Transverse colon (tissue), 4 donors: ENCODE data around the gene OR2T4. TPM values are rescaled to one million over a fixed set of nuclear protein-coding genes. Genes with fewer than 3 reads are reported as not detected.

Experiments
- DNase-seq: peaks from one replicate; pipeline ENCODE4 v3.0.0-alpha.2; 2019
- H3K27ac ChIP-seq, 4 donors: fragments of 200-600 bp; sonication (generic); 2 replicates each; pipeline ENCODE4 v1.5.1; 2016 to 2018; ENCODE audit warnings: inconsistent platforms in 4 of 4
- H3K27me3 ChIP-seq: fragments of 200-600 bp; sonication (generic); 2 replicates; pipeline ENCODE4 v1.5.1; 2017; ENCODE audit warnings: inconsistent platforms
- H3K36me3 ChIP-seq, 4 donors: fragments of 200-600 bp; sonication (generic); 2 replicates each; pipeline ENCODE4 v1.5.1; 2017 to 2019; ENCODE audit warnings: inconsistent platforms in 4 of 4
- H3K4me1 ChIP-seq, 4 donors: fragments of 200-600 bp; sonication (generic); 2 replicates each; pipeline ENCODE4 v1.5.1; 2017 to 2020; ENCODE audit warnings: inconsistent platforms in 4 of 4
- H3K4me3 ChIP-seq, 4 donors: fragments of 200-600 bp; sonication (generic); 1 replicate in 1 of 4; 2 replicates in 3 of 4; pipeline versions ENCODE4 v1.5.1 to v1.6.1; 2017 to 2019; ENCODE audit warnings: inconsistent platforms in 4 of 4
- H3K9me3 ChIP-seq, 2 donors: fragments of 200-600 bp; sonication (generic); 2 replicates each; pipeline ENCODE4 v1.5.1; 2017 to 2019; ENCODE audit warnings: inconsistent platforms in 2 of 2
- EP300 ChIP-seq: sonication (generic); formaldehyde crosslinking; IDR thresholded peaks from one replicate; pipeline ENCODE4 v1.6.1; 2017; ENCODE audit warnings: antibody characterized with exemption, low read depth
- POLR2A ChIP-seq: fragments of 450-650 bp; IDR thresholded peaks from one replicate; pipeline ENCODE4 v1.6.1; 2016; ENCODE audit warnings: antibody characterized with exemption, mild to moderate bottlenecking, moderate library complexity
- POLR2AphosphoS5 ChIP-seq, 3 donors: sonication (generic); formaldehyde crosslinking; IDR thresholded peaks; one replicate each; pipeline ENCODE4 v1.6.1; 2016; ENCODE audit warnings: antibody characterized with exemption in 3 of 3
- WGBS, 2 donors: methylation state at CpG; one replicate each; pipeline ENCODE4 v1.1.5; 2018; ENCODE audit warnings: low coverage in 1 of 2; 5-methylcytosine and 5-hydroxymethylcytosine counted together
- in situ Hi-C, 4 donors: fragments of 200-750 bp; cut with MboI; loops; one replicate each; pipeline versions ENCODE4 v1.15.0 to v1.15.1; 2017; ENCODE audit warnings: low sequenced_read_pairs in 3 of 4, low pct_ligation_motif_present in 1 of 4, low pct_unique_long_range_greater_than_20kb in 1 of 4
- intact Hi-C: fragments of 100-400 bp; cut with DNase I; formaldehyde crosslinking; loops from one replicate; pipeline ENCODE4 v1.15.1; 2023; ENCODE audit warnings: low total_unique reads
- total RNA-seq, 4 donors: library from RNA; depleted of rRNA; stranded (reverse); fragments of >200 nt; gene quantifications; one replicate each; pipeline ENCODE4 v1.1.0, GENCODE V29; 2016
- TF ChIP-seq, protein P1 (sequence below), 5 experiments: fragments of 200-600 bp in 3 of 5; fragments of 450-650 bp in 2 of 5; sonication (generic) in 3 of 5; IDR thresholded peaks; 1 replicate in 2 of 5; 2 replicates in 3 of 5; pipeline ENCODE4 v1.5.1; 2016 to 2017; ENCODE audit warnings: antibody characterized with exemption in 5 of 5, inconsistent platforms in 3 of 5, mild to moderate bottlenecking in 2 of 5, moderate library complexity in 1 of 5

OR2T4 gene, protein sequence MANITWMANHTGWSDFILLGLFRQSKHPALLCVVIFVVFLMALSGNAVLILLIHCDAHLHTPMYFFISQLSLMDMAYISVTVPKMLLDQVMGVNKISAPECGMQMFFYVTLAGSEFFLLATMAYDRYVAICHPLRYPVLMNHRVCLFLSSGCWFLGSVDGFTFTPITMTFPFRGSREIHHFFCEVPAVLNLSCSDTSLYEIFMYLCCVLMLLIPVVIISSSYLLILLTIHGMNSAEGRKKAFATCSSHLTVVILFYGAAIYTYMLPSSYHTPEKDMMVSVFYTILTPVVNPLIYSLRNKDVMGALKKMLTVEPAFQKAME
- total RNA-seq, result not detected

DNA sequence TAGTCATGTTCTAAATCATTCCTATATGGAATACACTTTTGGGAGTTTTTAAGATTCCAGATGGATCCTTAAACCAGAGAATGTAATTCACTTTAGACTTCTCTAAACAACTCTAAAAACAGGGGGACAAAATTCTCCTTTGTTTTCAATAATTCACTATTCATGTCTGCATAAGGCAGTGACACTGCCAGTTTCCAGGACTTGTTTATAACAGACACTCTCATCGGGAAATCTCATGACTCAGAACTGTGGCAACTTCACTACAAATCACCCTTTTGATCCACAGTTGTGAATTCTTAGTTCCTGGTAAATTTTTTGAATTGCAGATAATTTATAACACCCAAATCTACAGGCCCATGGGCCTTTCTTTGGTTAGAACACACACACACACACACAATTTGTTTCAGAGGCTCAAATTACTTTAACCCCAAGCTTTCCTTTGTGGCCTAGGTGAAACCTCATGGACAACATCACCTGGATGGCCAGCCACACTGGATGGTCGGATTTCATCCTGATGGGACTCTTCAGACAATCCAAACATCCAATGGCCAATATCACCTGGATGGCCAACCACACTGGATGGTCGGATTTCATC, at the start of gene OR2T4:
OR2T4 (plus strand) TSS at position 545 of the 595 bp plus-strand sequence; CDS start at position 545, 0 bp downstream.
- Histone ChIP-seq H3K4me1 (no peaks in the 10 kb centered on the region), H3K4me3 (no peak within 1 kb of the TSS), H3K27ac (no peak within 1 kb of the TSS), H3K36me3 (no peaks in the 10 kb centered on the region), H3K27me3 (no peaks in the 10 kb centered on the region), H3K9me3 (peaks cover 3% of the 10 kb centered on the region in 2 donors)
- TF ChIP-seq, protein P1, sequence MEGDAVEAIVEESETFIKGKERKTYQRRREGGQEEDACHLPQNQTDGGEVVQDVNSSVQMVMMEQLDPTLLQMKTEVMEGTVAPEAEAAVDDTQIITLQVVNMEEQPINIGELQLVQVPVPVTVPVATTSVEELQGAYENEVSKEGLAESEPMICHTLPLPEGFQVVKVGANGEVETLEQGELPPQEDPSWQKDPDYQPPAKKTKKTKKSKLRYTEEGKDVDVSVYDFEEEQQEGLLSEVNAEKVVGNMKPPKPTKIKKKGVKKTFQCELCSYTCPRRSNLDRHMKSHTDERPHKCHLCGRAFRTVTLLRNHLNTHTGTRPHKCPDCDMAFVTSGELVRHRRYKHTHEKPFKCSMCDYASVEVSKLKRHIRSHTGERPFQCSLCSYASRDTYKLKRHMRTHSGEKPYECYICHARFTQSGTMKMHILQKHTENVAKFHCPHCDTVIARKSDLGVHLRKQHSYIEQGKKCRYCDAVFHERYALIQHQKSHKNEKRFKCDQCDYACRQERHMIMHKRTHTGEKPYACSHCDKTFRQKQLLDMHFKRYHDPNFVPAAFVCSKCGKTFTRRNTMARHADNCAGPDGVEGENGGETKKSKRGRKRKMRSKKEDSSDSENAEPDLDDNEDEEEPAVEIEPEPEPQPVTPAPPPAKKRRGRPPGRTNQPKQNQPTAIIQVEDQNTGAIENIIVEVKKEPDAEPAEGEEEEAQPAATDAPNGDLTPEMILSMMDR (IDR thresholded peaks at IDR 0.05), result no peak
- TF ChIP-seq POLR2AphosphoS5 (IDR thresholded peaks at IDR 0.05), result no peak
- TF ChIP-seq POLR2A, result no peak
- TF ChIP-seq EP300, result no peak
- WGBS, 2 donors, result 29 to 46% methylated on average over 1 to 3 of the region's 3 CpGs
- no peak for DNase-seq
- intact Hi-C loops (no loop called here), in situ Hi-C loops (no loop called here)

DNA sequence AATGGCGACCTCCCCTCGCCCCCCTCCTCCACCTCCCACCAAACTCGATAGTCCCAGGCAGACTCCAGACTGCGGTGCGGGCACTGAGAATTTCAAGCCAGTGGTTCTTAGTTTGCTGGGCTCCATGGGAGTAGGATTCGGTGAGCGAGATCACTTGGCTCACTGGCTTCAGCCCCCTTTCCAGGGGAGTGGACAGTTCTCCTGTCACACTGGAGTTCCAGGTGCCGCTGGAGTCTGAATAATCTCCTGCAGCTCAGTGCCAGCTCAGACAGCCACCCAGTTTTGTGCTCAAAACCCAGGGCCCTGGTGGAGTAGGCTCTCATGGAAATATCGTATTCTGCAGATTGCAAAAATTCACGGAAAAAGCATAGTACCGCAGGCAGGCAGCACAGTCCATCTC, 44.7 kb upstream of the OR2T4 start:
- in situ Hi-C loops (no loop called here), intact Hi-C loops (no loop called here)

DNA sequence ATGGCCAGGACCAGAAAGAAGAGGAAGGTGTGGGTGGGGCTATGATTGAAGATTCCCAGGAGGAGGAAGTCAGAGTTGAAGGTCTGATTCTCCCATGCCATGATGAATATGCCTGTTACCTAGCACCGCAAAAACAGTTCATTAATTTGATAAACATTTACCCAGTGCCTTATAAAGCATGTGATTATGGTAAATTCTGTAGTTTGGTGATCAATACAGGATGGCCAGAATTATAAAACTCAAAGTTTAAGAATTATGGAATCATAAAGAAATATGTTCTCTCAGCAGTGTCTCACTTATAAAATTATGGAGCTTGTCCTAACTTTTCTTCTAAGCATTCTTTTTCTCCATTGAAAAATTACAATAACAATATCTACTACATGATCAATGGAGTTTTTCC, 37.0 kb upstream of the OR2T4 start, which contains the start of gene OR2M7:
OR2M7 (minus strand) TSS at position 101 of the 400 bp plus-strand sequence; CDS start at position 101, 0 bp downstream.
- TF ChIP-seq POLR2A (no peak), POLR2AphosphoS5 (IDR thresholded peaks at IDR 0.05) (no peak), EP300 (no peak)
- TF ChIP-seq, protein P1 (IDR thresholded peaks at IDR 0.05), result no peak
- no peak for DNase-seq
- no peak within 1 kb of the TSS for H3K27ac ChIP-seq
- no peak within 1 kb of the TSS for H3K4me3 ChIP-seq
- no peaks in the 10 kb centered on the region for H3K4me1 ChIP-seq
- no peaks in the 10 kb centered on the region for H3K9me3 ChIP-seq
- intact Hi-C loops (no loop called here), in situ Hi-C loops (no loop called here)
- no peaks in the 10 kb centered on the region for H3K27me3 ChIP-seq
- 89 to 96% methylated on average over 1 of the region's 1 CpG for WGBS, 2 donors
- H3K36me3 ChIP-seq, result no peaks in the 10 kb centered on the region

More for the DNA sequence above, 44.7 kb upstream of the OR2T4 start:
- TF ChIP-seq EP300 (no peak), POLR2A (no peak), POLR2AphosphoS5 (IDR thresholded peaks at IDR 0.05) (no peak)
- TF ChIP-seq, protein P1 (IDR thresholded peaks at IDR 0.05), result no peak
- Histone ChIP-seq H3K27ac (no peak overlapping the region), H3K4me1 (no peaks in the 10 kb centered on the region), H3K4me3 (no peak overlapping the region), H3K9me3 (no peaks in the 10 kb centered on the region), H3K36me3 (no peaks in the 10 kb centered on the region), H3K27me3 (no peaks in the 10 kb centered on the region)
- DNase-seq, result no peak
- WGBS, 2 donors, result 91% methylated on average over 10 of the region's 11 CpGs; no CpG with 5 or more reads in 1 of the 2 donors

DNA sequence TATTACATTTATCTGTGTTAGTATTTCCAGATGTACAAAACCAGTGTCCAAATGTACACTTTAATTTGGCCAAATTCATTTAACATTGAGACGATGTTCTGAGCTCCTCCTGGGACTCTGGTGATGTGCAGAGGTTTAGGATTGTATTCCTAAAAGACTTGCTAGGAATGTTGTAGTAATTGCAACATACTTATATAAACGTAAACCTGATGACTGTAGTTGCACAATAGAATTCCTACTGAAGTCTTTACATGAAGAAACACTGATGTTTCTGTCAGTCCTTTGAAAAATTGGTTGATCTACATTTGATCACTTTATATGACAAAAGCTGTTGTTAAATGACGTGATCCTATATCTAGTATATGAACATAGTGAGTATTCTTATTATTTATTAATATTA, 18.0 kb upstream of the OR2T4 start:
- in situ Hi-C loops, result no loop called here
- no peaks in the 10 kb centered on the region for H3K9me3 ChIP-seq
- no peak overlapping the region for H3K27ac ChIP-seq
- no peaks in the 10 kb centered on the region for H3K27me3 ChIP-seq
- no peak for TF ChIP-seq POLR2AphosphoS5 (IDR thresholded peaks at IDR 0.05)
- TF ChIP-seq POLR2A, result no peak
- TF ChIP-seq, protein P1 (IDR thresholded peaks at IDR 0.05), result no peak
- TF ChIP-seq EP300, result no peak
- no peaks in the 10 kb centered on the region for H3K4me1 ChIP-seq
- H3K4me3 ChIP-seq, result no peak overlapping the region
- DNase-seq, result no peak
- no peaks in the 10 kb centered on the region for H3K36me3 ChIP-seq
- intact Hi-C loops, result no loop called here
- WGBS, 2 donors, result 51 to 60% methylated on average over 3 of the region's 3 CpGs
